ENCODE measurements around the gene ANG. TPM values are rescaled to one million over a fixed set of nuclear protein-coding genes. Genes with fewer than 3 reads are reported as not detected.
A peak's percentile ranks its signal among the peaks of the same experiment; 100 is the strongest.

The ANG gene
- total and polyA plus RNA-seq, 2 donors (not counting 1 experiment from before 2014, with no cell fraction given) = 1.7 to 2.0 TPM

DNA sequence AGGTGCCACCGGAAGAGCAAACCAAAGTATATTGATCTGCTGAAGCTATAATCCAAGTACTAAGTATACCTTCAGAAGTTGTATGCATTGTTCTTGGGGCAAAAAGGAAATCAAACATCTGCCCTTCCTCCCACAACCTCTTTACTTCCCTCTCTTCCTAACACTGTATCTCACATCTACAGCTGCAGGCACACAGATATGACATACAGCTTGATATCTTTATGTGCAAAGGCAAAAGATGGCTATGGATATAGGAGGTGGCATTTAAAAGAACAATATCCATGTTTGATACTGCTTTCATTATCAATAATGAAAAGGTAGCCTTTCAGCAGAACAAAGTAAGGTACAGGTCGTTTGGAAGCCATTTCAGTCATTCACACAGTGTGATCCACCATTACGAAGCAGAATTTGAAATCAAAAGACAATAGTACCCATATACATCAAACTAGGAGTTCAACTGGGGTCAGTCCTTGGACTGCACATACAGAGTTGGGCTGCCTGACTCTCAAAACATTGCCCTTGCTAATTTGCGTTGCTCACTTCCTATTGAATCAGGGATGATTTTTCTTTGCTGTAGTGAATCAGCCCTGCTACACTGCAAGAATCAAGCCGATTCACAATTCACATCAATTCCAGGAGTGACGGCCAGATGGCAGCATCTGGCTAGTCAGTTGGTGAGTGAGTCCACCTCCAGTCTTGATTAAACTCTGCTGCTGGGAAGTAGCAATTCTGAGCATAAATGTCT is 8.9 kb downstream of the ANG start:
- peak overlapping the region; percentile 5 for H3K4me2 ChIP-seq (replicated peaks; ENCODE audit: low read depth, low read length, poor library complexity, severe bottlenecking)
- H3K4me3 ChIP-seq (ENCODE audit: control extremely low read depth in 1 of 5, extremely low read depth in 1 of 5, insufficient read depth in 1 of 5, low read depth in 2 of 5, low read length in 4 of 5) = no peak overlapping the region
- no peak overlapping the region for H3K27ac Mint-ChIP-seq
- intact Hi-C loops (cut with micrococcal nuclease) = loop anchor here (1.0 kb wide), 4 partner anchors 61 to 274 kb away; no protein-coding TSS in a partner anchor
- no peaks in the 10 kb centered on the region for H3K79me2 ChIP-seq (ENCODE audit: control insufficient read depth, insufficient read depth, low read length)
- H3K4me1 Mint-ChIP-seq = peaks cover 6% of the 10 kb centered on the region
- no peak overlapping the region for H2AFZ ChIP-seq (ENCODE audit: insufficient read depth, low read depth, low read length, poor library complexity, severe bottlenecking)
- TF ChIP-seq, protein P1, sequence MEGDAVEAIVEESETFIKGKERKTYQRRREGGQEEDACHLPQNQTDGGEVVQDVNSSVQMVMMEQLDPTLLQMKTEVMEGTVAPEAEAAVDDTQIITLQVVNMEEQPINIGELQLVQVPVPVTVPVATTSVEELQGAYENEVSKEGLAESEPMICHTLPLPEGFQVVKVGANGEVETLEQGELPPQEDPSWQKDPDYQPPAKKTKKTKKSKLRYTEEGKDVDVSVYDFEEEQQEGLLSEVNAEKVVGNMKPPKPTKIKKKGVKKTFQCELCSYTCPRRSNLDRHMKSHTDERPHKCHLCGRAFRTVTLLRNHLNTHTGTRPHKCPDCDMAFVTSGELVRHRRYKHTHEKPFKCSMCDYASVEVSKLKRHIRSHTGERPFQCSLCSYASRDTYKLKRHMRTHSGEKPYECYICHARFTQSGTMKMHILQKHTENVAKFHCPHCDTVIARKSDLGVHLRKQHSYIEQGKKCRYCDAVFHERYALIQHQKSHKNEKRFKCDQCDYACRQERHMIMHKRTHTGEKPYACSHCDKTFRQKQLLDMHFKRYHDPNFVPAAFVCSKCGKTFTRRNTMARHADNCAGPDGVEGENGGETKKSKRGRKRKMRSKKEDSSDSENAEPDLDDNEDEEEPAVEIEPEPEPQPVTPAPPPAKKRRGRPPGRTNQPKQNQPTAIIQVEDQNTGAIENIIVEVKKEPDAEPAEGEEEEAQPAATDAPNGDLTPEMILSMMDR (IDR thresholded peaks at IDR 0.05) = peak; percentile 88
- no peak for TF ChIP-seq EZH2 (IDR thresholded peaks at IDR 0.05; ENCODE audit: borderline replicate concordance, insufficient read depth, low read depth, low read length, poor library complexity, severe bottlenecking)
- no peak overlapping the region for H3K27ac ChIP-seq (ENCODE audit: low read length in 2 of 2)
- peak; percentile 81 for DNase-seq
- no peak overlapping the region for H3K9ac ChIP-seq (ENCODE audit: low read length)
- no peak overlapping the region for H3K4me3 Mint-ChIP-seq
- peaks cover 0 to 11% (median 0%) of the 10 kb centered on the region in 3 donors for H3K9me3 ChIP-seq (ENCODE audit: control extremely low read depth in 1 of 3, control insufficient read depth in 2 of 3, insufficient read depth in 1 of 3, low read length in 2 of 3)
- no peaks in the 10 kb centered on the region for H3K4me1 ChIP-seq (ENCODE audit: control insufficient read depth in 2 of 2, insufficient read depth in 2 of 2, low read length in 2 of 2)
- ATAC-seq (ENCODE audit: low read depth) = peak; percentile 86
- H4K20me1 ChIP-seq (ENCODE audit: control insufficient read depth, insufficient read depth, low read length, poor library complexity, severe bottlenecking) = no peaks in the 10 kb centered on the region
- ChIA-PET CTCF (interaction anchor here (0.6 to 20.0 kb wide), 29 partner anchors 8 to 370 kb away, joined by 3 to 445 read pairs (median 6); partner anchors contain the start of genes RNASE4 and RNASE6), POLR2A (no interaction called here)
- WGBS (ENCODE audit: insufficient coverage) = 50% methylated on average over 2 of the region's 6 CpGs
- H3K9me3 Mint-ChIP-seq (ENCODE audit: insufficient read depth) = no peaks in the 10 kb centered on the region
- H3K36me3 ChIP-seq (replicated peaks in 1 of 2; ENCODE audit: control extremely low read depth in 1 of 2, control insufficient read depth in 1 of 2, extremely low read depth in 1 of 2, insufficient read depth in 2 of 2, low read length in 1 of 2) = no peaks in the 10 kb centered on the region
- no peaks in the 10 kb centered on the region for H3K27me3 ChIP-seq (replicated peaks in 1 of 4; ENCODE audit: control extremely low read depth in 1 of 4, control insufficient read depth in 3 of 4, insufficient read depth in 4 of 4, low read length in 3 of 4)
- H3K27me3 Mint-ChIP-seq = no peaks in the 10 kb centered on the region

- ATAC-seq (ENCODE audit: low read depth) = no peak
- no peaks in the 10 kb centered on the region for H3K27me3 Mint-ChIP-seq
- peaks cover 6% of the 10 kb centered on the region for H3K4me1 Mint-ChIP-seq
- Histone ChIP-seq H3K36me3 (replicated peaks in 1 of 2; ENCODE audit: control extremely low read depth in 1 of 2, control insufficient read depth in 1 of 2, extremely low read depth in 1 of 2, insufficient read depth in 2 of 2, low read length in 1 of 2) (no peaks in the 10 kb centered on the region), H3K27me3 (replicated peaks in 1 of 4; ENCODE audit: control extremely low read depth in 1 of 4, control insufficient read depth in 3 of 4, insufficient read depth in 4 of 4, low read length in 3 of 4) (no peaks in the 10 kb centered on the region), H3K4me1 (ENCODE audit: control insufficient read depth in 2 of 2, insufficient read depth in 2 of 2, low read length in 2 of 2) (no peaks in the 10 kb centered on the region), H2AFZ (ENCODE audit: insufficient read depth, low read depth, low read length, poor library complexity, severe bottlenecking) (no peak overlapping the region), H4K20me1 (ENCODE audit: control insufficient read depth, insufficient read depth, low read length, poor library complexity, severe bottlenecking) (no peaks in the 10 kb centered on the region), H3K4me2 (replicated peaks; ENCODE audit: low read depth, low read length, poor library complexity, severe bottlenecking) (peak overlapping the region; percentile 5), H3K27ac (ENCODE audit: low read length in 2 of 2) (no peak overlapping the region), H3K9me3 (ENCODE audit: control extremely low read depth in 1 of 3, control insufficient read depth in 2 of 3, insufficient read depth in 1 of 3, low read length in 2 of 3) (peaks cover 0 to 11% (median 0%) of the 10 kb centered on the region in 3 donors), H3K9ac (ENCODE audit: low read length) (no peak overlapping the region), H3K4me3 (ENCODE audit: control extremely low read depth in 1 of 5, extremely low read depth in 1 of 5, insufficient read depth in 1 of 5, low read depth in 2 of 5, low read length in 4 of 5) (no peak overlapping the region), H3K79me2 (ENCODE audit: control insufficient read depth, insufficient read depth, low read length) (no peaks in the 10 kb centered on the region)
- H3K4me3 Mint-ChIP-seq = no peak overlapping the region
- intact Hi-C loops (cut with micrococcal nuclease) = no loop called here
- TF ChIP-seq, protein P1 (IDR thresholded peaks at IDR 0.05) = peak; percentile 53
- TF ChIP-seq EZH2 (IDR thresholded peaks at IDR 0.05; ENCODE audit: borderline replicate concordance, insufficient read depth, low read depth, low read length, poor library complexity, severe bottlenecking) = no peak
- no peaks in the 10 kb centered on the region for H3K9me3 Mint-ChIP-seq (ENCODE audit: insufficient read depth)
- ChIA-PET POLR2A (no interaction called here), CTCF (interaction anchor here (0.8 to 5.4 kb wide), 22 partner anchors 10 to 274 kb away, joined by 3 to 140 read pairs (median 4); partner anchors contain the start of gene RNASE6)
- no peak for DNase-seq
- no peak overlapping the region for H3K27ac Mint-ChIP-seq
These were observed 9.4 kb downstream of the ANG start for GRCh38 chr14:20698018-20698329.

Measured in B cell (primary cell).